HG03558 (cell line): Measurements from ENCODE around the gene GPD1L.
"Not testable (repeated sequence)": the region's sequence is repeated elsewhere in the genome, so short reads cannot be mapped to it uniquely, and the experiment has no call there.

ENCODE experiments used
- ATAC-seq: cut with Tn5 transposase; IDR thresholded peaks from one replicate; pipeline ENCODE4 v1.9.1; 2021; ENCODE audit warnings: moderate number of reproducible peaks; ENCODE audit not compliant: unreplicated experiment; ENCODE audit errors: extremely low read depth

The GPD1L gene

GRCh38 chr3:32106132-32106928 is at the start of gene GPD1L:
Gene GPD1L, plus strand, starts transcription at chr3:32106620. Its CDS starts 92 bp downstream, at chr3:32106712.
- peak; percentile 100 for ATAC-seq

DNA sequence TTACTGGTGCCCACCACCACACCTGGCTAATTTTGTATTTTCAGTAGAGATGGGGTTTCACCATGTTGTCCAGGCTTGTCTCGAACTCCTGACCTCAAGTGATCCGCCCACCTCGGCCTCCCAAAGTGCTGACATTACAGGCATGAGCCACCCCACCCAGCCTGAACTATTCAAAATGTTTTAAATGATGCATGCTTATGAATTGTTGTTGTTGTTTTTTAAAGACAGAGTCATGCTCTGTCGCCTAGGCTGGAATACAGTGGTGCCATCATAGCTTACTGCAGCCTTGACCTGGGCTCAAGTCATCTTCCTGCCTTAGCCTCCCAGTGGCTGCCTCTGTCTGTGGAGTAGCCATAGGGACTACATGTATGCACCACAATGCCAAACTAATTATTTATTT is 48.0 kb upstream of the GPD1L start:
- ATAC-seq: not testable (repeated sequence)

DNA sequence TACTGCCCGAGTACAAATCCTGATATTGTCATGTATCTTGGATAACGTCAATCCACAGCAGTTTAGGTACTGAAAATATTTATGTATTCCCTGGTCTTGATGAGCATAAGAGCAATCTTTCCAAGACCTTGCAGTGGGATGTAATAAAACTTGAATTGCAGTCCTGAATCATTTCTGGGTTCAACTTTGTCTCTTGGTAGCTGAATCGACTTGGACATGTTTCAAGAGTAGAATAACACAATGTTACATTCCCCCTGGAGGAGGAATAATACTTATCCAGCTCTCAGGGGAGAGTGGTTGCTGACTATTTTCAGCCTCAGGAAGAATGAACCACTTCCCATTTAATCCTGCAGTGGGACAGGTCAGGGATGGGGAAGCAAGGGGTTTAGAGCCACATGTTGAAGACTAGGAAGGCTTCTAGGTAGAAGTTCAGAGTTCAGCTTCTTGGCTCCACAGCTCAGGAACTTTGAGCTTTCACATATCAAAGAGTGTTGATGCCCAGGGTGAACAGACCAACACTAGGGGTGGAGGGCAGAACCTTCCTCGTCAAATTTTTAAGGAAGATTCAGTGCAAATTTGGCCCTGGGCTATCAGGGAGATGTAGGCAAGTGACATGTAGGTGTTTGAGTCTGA is 43.4 kb upstream of the GPD1L start:
- ATAC-seq: no peak

DNA sequence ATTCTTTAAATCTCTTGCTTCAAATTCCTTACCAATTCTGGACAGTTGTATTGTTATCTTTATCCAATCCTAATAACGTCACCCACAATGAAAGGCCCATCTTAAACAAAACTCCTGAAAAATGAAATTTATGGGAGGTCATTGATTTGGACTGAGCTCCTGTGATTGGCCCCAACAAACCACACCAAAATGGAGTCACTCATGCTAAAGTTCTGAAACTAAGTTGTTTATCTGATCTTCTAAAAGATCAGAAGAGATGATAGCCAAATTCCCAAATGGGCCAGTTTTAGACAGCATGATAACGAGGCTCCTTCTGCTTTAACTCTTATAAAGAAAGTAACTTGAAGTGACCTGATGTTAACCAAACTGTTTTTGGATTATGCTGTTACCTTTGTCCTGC is 39.7 kb upstream of the GPD1L start:
- ATAC-seq: no peak

- not testable (repeated sequence) for ATAC-seq
These were observed 32.2 kb upstream of the GPD1L start for GRCh38 chr3:32074194-32074593.

DNA sequence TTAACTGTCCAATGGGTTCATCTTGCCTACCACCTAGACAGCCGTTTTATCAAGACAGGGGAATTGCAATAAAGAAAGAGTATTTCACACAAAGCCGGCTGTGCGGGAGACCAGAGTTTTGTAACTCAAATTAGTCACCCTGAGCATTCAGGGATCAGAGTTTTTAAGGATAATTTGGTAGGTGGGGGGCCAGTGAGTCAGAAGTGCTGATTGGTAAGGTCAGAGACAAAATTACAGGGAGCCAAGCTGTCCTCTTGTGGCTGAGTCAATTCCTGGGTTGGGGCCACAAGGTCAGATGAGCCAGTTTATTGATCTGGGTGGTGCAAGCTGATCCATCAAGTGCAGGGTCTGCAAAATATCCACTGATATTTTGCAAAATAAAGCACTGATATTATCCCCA is 29.9 kb upstream of the GPD1L start:
- no peak for ATAC-seq

GRCh38 chr3:32077260-32078084 is 28.9 kb upstream of the GPD1L start:
- ATAC-seq: no peak

GRCh38 chr3:32078085-32078634 is 28.3 kb upstream of the GPD1L start:
- no peak for ATAC-seq

- no peak for ATAC-seq
These were observed 27.6 kb upstream of the GPD1L start for GRCh38 chr3:32078864-32079263.

DNA sequence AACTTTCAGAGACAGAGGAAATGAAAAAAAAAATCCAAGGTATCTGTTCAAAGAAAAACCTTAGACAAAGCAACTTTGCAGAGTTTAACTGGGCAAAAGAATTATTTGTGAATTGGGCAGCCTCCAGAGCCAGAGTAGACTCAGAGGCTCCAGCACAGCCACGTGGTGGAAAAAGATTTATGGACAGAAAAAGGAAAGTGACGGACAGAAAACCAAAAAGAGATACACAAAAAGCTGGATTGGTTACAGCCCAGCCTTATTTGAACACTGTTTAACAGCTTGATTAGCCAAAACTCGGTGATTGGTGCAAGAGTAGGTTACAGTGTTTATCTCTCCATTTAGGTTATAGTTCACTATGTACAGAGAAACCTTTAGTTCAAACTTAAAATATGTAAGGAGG is 23.7 kb upstream of the GPD1L start:
- no peak for ATAC-seq

GRCh38 chr3:32083702-32084270 is 22.6 kb upstream of the GPD1L start:
- no peak for ATAC-seq

- ATAC-seq: no peak
These were observed 21.6 kb upstream of the GPD1L start for GRCh38 chr3:32084870-32085269.

GRCh38 chr3:32086464-32086863 is 20.0 kb upstream of the GPD1L start:
- no peak for ATAC-seq

DNA sequence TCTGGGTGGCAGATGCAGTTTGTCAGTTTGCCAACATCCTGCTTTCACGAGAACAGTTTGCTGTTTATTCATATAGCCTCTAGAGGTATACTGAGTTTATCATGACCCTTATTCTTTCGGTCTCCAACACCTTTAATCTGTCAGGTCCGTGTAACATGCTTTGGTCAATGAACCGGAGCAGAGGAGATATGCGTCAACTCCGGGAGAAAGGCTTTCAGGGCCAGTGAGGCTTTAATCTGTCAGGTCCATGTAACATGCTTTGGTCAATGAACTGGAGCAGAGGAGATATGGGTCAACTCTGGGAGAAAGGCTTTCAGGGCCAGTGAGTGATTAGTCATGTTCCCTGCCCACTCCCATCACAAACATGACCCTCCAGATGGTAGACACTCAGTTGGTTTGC is 16.9 kb upstream of the GPD1L start:
- no peak for ATAC-seq

DNA sequence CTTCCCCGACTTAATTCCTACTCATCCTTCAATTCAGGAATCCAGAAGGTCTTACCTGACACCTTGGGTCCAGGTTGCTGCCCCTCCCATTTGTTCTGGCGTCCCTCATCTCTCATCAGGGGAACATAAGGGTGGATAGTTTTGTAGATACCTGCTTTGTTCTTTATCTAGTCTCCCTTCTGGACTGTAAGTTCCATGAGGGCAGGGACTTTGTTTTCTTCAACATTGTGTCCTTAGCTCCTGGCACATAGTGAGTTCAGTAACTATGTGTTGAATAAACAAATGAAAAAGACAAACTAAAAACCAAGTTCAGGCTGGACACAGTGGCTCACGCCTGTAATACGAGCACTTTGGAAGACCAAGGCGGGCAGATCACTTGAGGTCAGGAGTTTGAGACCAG is 13.2 kb upstream of the GPD1L start:
- no peak for ATAC-seq

DNA sequence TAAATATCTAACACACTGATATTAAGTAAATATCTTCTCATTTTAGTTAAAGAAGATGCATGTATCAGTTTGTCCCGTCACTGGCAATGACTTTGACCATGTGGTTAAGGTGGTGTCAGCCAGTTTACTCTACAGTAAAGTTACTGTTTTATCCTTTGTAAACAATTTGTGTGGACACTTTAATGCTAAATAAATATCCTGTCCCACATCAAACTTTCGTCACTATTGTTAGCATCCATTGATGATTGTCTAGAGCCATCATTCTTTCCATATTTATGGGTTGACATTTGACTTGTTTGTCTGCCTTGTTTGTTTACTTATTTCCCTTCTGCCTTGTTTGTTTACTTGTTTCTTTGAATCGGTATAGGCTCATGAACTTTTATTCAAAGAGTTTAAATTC is 11.0 kb upstream of the GPD1L start:
- no peak for ATAC-seq

GRCh38 chr3:32097768-32098167 is 8.7 kb upstream of the GPD1L start:
- no peak for ATAC-seq

DNA sequence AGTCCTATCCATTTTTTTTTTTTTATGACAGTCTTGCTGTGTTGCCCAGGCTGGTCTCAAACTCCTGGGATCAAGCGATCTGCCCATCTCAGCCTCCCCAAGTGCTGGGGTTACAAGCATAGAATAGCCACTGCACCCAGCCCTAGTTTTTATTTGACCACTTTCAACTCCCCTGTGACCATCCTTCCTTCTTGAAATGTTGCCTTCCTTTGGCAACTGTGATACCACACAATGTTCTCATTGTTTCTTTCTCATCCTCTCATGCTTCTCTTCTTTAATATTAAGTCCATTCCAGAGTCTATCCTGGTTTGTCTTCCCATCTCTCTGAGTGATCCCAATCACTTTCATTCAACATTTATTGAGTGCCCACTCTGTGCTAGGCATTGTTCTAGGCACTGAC is 7.9 kb upstream of the GPD1L start:
- ATAC-seq: no peak

GRCh38 chr3:32100465-32100864 is 6.0 kb upstream of the GPD1L start:
- no peak for ATAC-seq

- ATAC-seq: no peak
These were observed 4.1 kb upstream of the GPD1L start for GRCh38 chr3:32102289-32102688.
